Stimulated activated CD4-positive, alpha-beta T cell treated with anti-CD3 and anti-CD28 coated beads, Interleukin-15, amount 100 ng/mL, for 1 hour (primary cell): ENCODE data around the gene DNASE2B.

Experiments used
- DNase-seq, 2 donors: peaks; one replicate each; pipeline ENCODE4 v3.0.0-alpha.2; 2020; ENCODE audit warnings: low read depth in 1 of 2, low spot score in 1 of 2

The DNASE2B gene

DNA sequence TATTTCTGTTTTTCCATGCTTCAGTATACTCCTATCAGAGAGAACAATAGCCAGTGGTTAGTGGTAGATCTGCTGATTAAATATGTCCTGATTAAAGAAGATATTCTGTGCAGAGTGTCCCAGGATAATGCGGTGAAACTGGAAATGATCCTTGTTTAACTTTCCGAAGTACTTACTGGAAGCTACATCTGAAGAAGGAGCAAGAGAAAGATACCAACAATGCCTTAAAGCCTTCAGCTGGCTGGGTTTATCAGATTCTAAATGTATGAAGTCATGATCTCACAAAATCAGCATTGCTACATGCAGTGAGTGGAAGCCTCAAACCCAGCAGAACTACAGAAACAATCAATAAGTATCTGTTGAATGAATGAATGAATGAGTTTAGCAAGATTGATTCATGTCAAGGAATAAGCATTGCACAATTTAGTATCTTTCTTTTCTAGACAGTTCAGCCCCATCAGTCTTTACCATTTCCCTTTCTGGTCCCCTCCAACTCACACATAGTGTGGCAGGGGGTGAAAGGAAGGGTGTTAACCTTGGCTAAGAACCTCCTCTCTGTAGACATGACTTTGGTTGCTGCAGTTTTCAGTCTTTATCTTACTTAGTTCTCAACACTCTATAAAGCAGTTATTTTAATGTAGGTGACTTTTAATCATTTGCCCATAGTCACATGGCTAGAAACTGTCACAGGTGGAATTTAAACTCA, 24.7 kb upstream of the DNASE2B start:
- no peak for DNase-seq

DNA sequence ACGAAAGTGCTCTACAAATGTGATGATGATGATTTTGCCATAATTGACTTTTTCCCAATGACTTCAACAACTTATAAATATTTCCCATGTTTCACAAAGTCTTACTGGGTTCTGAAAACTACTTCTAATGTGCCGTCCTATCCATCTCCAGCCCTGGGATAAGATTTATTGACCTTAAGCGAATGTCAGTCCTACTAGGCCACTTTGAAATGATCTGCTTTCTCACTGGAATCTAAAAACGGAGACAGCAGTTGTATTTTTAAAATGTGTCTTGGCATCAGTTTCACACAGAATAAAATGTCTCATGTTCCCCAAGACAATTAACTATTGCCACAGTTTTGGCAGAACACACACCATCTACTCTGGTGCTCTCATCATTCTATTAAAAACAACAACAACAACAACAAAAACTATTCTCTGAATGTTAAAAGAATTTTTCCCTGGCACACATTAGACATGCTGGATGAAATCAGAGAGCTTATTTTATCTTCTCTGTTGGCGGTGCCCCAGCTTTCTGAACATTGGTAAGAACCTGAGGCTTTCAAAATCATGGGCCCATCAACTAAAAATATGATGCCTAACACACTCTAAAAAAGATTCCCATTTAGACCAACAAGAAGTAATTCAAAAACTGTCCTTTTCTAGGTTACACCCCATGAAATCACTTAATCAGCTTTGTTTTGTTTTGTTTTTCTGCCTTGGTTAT, 23.1 kb upstream of the DNASE2B start:
- no peak for DNase-seq

DNA sequence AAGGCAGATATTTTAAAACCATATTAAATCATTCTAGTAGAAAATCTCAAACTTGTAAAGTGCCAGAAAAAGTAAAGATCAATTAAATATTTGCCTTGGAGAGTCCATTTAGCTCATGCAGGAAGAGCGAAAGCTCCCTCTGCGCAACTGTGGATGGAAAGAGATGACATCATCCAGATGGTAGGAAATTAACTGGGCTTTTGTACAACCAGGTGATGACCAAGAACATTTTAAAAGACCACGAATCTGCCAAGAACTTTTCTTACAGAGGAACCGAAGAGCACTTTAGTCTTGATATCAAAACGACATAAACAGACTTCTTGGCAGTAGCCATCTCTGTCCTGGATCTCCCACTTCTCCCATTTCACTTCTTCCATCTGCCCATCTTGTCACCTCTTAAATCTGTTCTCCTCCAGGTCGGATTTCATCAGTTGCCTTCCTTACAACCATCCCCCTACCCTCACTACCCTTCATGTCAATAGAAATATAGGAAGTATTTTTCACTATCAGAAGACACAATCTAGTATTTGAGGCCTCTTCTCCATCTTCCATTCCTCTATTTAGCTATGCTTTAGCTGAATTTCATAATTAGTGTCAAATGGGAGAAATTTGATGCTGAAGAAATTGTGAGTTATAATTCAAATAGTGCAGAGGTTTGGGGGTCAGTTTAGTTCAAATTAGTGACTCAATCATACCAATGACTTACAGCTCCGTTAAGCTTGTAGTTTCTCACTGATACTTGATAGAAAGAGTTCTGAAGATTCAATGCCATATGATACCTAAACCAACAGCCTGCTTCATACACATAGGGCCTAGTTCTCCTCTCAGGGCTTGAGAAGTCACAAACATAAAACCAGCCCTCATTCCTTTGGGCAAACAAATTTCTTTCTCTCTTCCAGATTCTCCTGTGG, 22.0 kb upstream of the DNASE2B start:
- DNase-seq = no peak

DNA sequence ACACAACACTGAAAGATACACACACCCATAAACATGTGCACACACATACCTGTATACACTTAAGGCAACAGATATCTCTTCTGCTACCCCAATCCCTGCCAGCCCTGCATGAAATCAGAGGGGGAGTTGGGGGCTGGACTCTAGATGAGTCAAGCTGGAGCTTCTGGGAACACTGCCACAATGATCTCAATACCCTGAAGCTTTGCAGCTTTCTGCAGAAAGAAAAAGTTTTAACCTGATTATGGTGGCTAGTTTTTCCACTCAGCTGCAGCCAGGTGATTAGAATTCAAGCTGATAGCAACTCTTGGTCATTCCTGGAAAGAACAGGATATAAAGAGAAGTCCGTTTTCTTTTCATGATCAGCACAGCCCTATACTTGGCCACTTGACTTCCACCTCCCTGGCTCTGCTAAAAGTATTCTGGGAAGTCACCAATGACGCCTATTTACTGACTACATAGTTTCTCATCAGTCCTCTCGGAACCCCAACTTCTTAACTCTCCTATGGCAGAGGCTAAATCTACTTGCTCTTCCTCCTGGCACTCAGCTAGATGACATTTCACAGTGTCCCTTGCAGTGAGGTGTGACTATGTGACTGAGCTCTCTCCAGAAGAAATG, 20.7 kb upstream of the DNASE2B start:
- DNase-seq = no peak

DNA sequence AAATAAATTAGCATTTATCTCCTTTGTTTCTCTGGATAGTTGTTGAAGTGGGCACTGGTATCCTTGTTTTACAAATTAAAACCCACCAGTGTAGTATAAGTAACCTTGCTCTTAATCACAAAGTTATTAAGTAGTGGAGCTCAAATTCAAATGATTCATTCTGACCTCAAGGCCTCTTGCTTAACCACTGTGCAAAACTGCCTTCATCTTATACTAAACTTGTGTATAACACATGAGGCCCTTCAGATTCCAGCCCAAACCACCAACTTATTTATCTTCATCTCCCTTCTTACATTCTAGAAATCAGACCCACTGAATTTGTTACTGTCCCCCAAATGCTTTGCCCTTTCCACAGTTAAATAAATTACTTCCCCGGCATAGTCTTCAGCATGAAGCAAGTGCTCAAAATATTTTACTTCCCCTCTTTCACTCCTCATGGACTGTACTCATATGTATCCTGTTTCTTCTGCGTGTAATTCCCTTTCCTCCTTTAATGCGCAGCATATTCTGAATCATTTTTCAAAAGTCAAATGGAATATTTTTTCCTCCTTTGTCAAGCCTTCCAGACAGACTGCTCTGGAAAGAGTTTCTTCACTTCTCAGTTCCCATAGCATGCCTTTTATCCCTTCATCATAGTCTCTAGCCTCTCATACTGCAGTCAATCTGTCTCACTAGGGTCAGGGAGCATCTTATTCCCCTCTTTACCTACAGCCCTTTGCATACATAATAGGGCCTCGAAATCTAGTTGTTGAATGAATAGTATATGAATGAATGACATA, 19.0 kb upstream of the DNASE2B start:
- no peak for DNase-seq

DNA sequence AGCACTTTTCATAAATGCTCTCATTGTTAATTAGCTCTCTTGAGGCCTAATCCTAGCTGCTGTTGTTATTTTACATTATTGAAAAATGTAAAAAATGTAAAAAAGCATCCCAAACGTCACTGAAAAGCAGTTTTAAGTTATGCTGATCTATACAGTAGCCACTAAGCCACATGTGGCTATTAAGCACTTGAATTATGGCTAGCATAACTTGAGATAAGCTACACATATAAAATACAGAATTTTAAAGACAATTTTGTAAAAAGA, 18.4 kb upstream of the DNASE2B start:
- no peak for DNase-seq

DNA sequence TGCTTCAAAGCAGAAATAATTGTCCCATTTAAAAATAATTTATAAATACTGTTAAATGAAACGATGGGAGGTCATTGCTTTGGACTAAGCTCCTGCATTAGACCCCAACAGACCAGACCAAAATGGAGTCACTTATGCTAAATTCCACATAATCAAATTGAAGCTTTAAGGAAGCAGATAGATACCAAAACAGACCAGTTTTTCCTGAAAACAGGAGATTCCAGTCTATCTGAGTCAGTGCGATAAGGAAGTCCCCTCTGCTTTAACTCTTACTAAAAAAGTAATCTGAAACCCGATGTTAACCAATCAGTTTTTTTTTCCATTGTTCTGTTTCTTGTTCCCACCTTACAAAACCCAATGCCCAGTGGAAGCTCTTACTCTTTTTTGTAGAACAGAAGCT, 16.2 kb upstream of the DNASE2B start:
- DNase-seq = no peak

DNA sequence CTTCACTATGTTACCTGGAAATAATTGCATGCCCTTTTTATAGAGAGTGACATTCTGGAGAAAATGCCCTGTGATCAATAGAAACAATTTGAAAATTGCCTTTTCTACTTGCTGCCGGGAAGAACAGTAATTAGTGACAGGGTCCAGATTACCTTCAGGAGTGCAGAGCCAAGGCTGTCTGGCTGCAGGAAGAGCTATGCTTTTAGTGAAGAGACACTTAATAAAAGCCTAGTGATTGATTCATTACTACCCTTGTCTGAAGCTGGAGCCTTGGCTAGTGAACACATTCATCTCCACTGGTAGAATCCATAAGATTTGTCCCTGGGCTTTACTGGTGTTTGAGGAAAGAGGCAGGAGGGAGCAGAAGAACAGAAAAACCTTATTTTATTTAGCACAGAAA, 12.9 kb upstream of the DNASE2B start:
- no peak for DNase-seq

DNA sequence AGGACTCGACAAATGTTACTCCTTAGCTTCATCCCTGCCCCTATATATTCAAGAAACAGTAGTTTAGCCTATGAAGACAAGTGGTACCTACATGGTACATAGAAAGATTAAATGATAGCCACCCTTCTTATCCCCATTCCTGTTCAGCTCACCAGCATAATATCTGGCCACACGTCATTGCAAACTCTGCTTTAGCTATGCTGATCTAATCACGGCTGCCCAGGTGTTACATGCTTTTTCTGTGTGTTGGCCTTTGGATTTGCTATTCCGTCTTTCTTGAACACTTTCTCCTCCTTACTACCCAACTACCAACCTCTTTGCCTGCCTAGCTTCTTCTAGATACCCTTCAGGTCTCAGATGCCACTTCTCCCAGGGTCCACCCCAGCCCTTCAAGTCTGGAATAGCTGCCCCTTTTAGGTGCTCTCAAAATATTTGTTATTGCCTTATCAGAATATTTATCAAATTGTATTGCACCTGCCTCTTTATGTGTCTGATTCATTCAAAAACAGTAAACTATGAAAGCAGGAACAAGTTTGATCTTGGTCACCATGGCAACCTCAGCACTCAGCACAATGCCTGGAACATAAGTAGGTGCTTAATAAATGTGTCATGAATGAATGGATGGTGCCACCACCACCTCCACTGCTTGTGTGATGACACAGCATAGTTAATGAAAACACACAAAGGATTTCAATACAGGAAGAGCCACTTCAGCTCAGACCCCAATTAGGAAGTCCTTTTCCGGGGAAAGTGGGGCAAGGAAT, 11.4 kb upstream of the DNASE2B start:
- no peak for DNase-seq

DNA sequence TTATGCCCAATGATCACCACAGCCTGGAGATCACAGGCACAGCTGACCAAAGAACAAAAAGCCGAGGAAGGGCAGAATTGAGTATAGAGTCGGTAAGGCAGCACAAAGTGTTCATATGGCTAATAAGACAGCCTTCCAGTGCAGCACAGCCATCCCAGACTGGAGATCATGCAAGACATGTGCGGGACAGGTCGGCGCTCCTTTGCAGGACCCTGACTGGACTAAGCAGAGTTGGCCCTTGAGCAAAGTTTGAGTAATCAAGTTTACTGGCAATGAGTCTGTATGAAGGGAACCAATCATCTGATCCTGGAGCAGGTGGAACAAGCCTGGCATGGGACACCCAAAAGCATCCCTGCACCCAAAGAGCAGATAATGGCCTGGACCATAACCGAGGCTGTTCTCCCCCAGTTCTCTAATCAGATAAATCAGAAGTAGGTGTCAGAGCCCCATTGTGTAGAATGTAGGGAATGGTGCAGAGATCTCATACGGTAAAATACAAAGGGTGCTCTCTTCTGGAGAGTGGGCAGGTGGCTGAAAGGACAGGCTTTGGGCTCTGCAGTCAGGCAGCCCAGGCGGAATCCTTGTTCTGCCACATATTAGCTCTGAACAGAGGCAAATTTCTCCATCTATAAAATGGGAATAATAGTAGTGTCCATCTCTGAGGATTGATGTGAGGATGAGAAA, 10.7 kb upstream of the DNASE2B start:
- DNase-seq = no peak

DNA sequence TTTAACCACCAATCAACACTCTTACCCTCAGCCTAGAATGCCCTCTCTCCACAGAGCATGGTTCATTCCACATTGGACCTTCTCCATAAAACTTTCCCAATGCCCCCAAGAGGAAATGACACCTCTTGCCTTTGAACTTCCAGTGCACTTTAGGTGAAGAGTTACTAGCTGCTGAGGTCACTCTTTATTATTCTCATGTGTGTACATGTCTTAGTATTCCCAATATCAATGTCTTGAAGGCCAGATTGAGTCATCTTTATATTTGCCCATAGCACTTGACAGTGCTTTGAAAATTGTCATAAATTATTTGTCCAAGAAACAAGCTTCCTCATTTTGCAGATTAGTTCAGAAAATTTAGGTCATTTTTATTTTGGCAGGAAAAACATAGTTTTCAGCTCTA, 8.1 kb upstream of the DNASE2B start:
- no peak for DNase-seq

DNA sequence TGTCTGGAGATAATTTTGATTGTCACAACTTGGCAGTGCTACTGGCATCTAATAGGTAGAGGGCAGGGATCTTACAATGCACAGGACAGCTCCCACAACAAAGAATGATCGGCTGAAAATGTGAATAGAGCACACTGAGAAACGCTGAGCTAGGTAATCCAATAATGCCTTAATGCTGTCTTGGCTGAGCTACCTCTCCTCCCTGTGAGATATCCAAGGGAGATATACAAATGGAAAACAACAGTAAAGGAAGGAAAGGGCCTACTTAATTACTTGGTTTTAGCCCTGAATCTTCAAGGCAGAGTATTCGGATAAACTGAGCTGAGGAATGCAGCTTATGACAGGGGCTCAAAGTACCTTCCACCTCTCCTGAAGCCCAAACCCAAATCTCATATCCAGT, 2.9 kb downstream of the DNASE2B start:
- no peak for DNase-seq

DNA sequence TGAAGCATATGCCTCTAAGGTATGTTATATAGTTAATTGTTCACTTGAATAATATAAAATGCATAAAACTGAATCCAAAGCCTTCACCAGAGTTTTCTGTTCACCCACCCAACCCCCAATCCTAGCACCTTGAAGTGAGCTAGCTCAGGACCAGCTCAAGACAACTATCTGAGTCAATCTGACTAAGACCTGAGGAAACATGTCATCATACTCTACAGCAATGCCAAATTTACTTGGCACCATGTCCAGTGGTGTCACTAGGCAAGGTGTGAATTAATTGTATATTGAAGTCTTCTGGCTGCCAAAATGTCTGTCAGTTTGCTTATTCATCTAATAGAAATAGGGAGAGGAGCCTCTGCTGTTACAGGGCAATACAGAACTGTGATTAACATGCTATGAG, 3.8 kb downstream of the DNASE2B start:
- no peak for DNase-seq

DNA sequence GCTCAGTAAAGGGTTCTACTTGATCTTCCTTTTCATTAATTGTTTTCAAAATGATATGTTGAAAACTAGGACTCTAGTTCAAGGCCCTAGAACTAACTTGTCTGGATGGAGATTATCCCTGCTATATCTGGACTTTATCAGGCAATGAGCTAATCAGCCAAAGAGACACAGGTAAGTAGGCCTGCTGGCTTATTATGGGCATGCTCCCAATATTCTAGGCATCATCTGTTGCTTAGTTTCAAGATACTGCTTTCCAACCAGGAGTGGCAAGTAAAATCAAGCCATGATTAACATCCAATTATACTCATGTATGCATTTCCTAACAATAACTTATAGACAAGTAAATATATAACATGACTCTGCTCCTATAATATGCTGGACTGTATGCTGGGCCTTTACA, 4.2 kb downstream of the DNASE2B start:
- DNase-seq = no peak

DNA sequence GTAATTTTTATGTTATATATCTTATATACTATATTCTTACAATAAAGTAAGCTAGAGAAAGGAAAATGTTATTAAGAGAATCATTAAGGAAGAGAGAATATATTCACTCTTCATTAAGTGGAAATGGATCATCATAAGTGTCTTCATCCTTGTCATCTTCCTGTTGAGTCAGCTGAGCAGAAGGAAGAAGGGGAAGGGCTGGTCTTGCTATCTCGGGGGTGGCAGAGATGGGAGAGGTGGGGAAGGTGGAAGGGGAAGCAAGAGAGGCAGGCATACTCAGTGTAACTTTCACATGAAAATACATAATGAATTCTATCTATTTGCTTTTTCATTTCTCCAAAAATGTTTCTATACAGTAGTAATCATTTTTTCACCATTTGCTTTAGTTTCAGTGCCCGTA, 5.1 kb downstream of the DNASE2B start:
- no peak for DNase-seq

DNA sequence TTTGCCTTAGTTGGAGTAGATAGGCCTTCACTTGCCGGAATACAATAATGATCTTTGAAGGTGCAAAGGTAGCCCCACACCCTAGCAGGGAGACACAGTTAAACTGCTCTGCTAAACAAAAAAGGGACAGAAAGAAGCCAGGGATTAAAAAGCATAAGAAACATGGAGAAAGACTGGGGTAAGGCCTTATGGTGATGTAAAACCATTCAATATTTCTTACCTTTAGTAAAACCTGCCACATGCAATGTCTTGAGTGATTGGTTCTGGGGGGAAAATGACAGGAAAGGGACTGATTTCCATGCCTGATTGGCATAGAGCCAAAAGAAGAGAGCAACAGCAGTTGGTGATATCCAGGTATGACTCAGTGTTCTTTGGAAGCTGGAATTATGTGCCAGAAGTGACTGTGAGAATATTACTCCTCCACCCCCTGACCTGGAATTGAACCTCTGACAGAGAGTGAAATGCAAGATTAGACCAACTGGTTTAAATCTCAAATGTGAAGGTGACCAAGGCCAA, 8.1 kb downstream of the DNASE2B start:
- DNase-seq = no peak

DNA sequence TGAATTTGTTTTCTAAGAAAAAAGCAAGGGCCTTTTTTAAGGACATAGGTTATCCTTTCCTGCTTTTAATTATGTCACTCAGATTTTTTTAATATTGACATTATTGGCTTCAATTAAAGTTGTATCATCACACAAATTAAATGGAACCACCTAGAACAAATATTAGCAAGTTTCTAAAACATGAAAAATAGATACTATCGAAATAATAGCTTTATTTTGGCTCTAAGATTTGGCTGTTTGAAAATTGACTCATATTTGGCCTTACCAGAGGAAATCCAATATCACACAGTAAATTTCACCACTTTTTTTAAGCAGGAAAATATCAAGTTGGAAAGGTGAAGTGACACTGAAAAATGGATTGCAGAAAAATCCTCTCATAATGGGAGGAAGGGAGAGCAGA, 9.2 kb downstream of the DNASE2B start:
- DNase-seq = no peak

DNA sequence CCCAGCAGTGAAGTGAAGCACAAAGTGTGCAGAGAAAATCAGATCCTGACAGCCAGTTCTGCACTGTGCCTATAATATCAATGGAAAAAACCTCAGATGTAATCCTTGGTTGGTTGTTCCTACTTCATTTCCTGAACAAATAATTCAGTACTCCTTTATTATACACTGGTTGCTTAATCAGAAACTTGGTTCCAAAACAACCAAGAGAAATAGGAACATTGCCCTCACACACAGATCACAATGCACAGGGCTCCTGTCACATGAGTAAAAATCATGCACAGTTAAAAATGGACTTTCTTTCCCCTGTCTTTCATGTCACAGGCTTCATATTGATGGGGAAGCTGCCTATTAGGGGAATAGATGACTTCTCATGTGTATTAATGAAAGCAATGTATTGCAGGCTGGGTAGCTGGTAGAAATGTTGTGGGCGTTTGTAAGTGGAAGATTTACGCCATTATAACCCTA, 9.7 kb downstream of the DNASE2B start:
- DNase-seq = no peak

DNA sequence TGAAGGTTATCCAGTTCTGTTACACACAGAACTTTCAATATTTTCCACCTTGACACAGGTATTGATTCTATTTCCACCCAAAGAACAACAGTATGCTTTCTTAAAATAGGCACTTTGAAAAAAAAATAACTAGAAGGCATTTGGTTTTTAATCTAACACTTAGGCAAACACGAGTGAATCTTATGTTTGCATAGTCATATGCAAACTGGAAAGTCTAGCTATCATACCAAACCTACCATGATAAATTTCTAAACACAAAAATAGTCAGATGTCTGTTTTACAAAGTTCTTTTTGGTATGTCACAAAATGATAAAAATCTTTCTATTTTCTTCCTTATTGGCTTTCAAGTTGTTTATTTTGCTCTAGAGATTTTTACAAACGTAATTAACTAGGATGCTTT, 11.6 kb downstream of the DNASE2B start:
- DNase-seq = no peak
